ENCODE results near the gene GSG1L. TPM values are rescaled to one million over a fixed set of nuclear protein-coding genes. Genes with fewer than 3 reads are reported as not detected.

Gene GSG1L
- total RNA-seq, 1 experiment from 2014 or later = not detected

GRCh38 chr16:28064706-28065249 is 1.3 kb upstream of the GSG1L start:
- DNase-seq (ENCODE audit: low spot score) = no peak

DNA sequence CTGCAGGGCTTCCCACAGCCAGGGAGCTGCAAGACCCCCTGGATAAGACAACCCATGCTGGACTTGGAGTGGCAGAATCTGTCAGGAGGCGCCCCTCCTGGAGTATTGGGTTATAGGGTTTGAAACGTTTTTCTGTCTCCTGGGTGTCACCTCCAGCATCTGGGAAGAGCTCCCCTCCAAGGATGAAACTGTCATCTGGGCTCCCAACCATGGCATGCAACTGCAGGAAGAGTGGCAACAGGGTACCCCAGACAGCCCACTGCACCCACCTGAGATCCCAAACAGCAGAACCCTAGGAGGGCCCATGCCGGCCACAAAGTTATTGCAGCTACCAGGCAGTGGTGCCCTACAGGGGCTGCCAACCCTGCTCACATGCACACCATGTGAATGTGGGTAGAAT is 636 bp upstream of the GSG1L start:
- no peak for DNase-seq (ENCODE audit: low spot score)

- DNase-seq (ENCODE audit: low spot score) = no peak
These were observed 530 bp downstream of the GSG1L start for GRCh38 chr16:28062847-28063521.

DNA sequence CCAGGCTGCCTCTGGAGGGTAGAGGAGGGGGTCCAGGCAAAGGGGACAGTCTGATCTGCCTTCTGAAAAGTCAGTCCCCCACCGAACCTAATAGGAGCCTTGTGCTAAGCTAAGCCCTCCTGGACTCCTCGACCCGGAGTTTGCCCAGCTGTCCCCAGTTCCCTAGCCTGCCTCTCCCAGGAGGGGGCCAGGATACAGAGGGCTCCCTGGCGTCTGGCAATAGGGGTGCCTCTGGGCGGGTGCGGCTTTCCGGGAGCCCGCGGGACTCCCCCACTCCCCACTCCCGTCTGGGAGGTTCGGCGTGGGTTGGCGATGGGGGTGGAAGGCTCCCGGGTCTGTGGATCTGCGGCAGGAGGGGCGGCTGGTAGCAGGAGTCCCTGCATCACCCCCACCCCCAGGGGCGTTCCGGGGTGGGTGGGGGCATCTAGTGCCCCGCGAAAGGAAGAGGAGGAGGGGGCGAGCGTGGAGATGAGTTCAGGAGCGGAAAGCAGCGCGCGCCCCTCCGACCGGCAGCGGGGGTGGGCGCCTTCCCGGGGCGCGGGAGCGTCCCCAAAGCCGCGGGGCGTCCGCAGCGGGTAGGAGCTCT is 1.2 kb downstream of the GSG1L start:
- DNase-seq (ENCODE audit: low spot score) = no peak

DNA sequence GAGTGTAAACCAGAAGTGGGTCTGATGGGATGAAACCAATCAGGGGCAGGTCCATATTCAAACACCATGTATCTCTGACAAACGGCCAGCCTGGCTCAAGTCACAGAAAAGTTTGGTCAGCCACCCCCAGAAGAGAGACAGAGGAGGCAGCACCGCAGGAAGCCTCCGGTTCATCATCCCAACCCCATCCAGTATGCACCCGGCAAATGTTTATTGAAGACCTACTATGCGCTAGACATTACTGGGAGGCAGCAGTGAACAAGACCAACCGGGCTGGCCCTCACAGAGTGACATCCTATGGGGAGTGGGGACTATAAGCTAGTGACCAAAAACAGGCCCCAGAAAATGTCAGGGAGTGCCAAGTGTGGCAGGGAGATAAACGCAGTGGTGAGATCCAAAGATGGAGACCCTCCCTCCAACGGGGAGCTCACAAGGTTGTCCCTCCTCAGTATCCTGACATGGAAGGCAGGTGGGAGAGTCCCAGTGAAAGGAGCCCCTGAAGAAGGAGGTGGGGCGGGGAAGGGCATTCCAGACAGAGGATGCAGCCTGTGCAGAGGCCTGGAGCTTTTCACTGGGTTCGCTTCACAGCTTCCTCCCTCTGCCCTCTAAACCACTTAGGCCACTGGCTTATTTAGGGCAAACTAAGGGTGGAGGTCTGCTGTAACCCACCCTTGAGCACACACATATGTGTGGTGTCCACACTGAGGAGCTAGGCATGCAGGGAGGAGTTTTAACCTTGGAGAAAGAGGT is 2.0 kb downstream of the GSG1L start:
- no peak for DNase-seq (ENCODE audit: low spot score)

DNA sequence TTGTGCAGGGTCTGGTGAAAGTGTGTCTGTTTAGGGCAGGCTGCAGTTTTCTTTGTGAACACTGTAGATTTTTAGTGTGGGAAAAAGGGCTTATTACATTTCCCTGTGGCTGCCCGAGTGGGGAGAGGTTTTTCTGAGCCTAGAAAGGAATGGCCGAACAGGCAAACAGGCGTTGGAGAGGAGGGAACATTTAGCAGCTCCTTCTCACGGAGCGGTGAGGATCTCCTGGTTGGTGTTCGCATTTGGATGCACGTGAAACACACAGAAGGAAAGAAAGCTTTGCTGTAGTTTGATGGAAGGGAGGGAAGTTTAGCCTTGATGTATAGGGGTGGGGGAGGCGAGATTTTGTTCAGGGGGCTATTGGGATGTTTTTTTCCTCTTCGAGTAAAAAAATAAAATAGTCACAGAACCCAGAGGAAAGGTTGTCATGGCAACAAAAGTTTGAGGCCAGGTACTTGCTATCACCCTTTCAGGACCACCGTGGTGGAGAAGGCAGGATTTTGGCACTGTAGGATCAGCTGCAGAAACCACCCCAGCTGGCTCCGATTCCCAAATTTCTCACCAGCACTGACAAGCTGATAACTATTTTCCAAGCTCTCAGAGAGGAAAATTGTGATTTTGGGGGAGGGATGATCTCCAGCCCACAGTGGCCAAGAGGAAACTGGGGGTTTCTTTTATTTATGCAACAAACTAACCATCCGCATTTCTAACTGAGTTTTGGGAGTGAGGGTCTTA is 3.5 kb downstream of the GSG1L start:
- no peak for DNase-seq (ENCODE audit: low spot score)

GRCh38 chr16:28058839-28059589 is 4.5 kb downstream of the GSG1L start:
- no peak for DNase-seq (ENCODE audit: low spot score)

- no peak for DNase-seq (ENCODE audit: low spot score)
These were observed 5.6 kb downstream of the GSG1L start for GRCh38 chr16:28057949-28058348.

DNA sequence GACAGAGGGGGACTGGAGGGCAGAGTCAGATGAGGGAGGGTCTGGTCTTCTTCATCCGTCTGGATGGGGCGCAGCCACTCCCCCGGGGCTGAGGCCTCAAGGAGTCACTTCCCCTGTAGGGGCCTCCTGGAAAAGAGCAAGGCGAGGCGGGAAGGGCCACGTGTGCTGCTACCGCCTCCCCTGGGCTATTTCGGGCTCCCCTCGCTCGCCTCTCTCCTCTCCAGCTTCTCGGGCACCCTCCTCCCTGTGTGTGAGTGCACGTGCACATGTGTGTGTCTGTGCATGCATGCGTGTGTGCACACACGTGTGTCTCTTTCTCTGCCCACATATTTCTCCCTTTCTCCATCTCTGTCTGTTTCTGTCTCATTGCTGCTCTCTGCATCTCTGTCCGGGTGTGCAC is 10.1 kb downstream of the GSG1L start:
- no peak for DNase-seq (ENCODE audit: low spot score)

DNA sequence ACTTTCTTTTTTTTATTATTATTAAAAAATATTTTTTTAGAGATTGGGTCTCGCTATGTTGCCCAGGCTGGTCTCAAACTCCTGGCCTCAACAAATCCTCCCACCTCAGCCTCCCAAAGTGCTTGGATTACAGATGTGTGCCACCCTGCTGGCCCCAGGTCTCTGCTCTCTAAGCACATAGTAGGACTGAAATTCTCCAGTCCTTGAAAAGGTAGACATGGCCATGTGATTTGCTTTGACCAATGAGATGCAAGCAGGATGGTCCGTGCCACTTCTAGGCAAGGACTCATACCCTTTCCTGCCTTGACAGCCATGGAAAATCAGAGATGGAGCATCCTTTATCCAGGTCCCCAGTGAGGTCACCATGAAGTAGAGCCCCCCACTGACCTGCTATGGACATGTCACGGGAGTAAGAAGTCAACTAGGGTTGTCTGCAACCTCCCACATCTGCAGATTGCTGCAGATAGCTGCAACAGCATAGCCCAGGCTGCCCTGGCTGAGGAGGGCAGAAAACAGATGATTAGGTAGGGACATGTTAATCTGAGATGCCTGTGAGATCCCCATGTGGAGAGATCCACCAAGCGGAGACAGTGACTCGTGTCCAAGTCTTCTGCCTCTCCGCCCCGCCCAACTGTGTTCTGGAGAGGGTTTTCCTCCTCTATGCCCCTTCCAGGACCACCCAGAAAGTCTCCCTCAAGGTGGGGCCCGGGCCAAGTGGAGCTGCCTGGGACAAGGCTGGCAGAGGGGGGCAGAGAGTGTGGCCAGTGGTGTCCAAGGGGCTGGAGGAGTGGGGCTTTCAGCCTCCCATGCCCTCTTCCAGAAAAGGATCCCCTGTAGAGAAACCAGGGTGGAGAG is 11.0 kb downstream of the GSG1L start:
- DNase-seq (ENCODE audit: low spot score) = no peak

- no peak for DNase-seq (ENCODE audit: low spot score)
These were observed 12.0 kb downstream of the GSG1L start for GRCh38 chr16:28051486-28051885.

- DNase-seq (ENCODE audit: low spot score) = no peak
These were observed 20.7 kb downstream of the GSG1L start for GRCh38 chr16:28042811-28043210.

DNA sequence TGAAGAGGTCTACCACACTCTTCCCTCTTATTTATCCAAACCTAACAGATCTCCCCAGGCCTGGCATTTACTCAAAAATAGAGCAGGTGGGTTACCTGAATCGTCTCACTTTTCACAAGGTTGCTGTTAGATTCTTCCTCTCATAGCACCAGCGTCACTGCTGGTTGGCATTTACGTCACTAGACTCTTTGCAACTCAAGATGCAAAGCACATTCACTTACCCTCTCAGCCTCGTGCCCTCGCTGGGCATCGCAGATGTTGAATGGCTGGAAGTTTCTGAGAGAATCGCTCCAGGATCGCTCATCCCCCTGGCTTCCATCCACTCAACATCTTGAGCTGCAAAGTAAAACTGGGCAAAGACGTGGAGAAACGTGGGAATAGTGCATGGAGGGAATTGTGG is 21.9 kb downstream of the GSG1L start:
- DNase-seq (ENCODE audit: low spot score) = no peak

DNA sequence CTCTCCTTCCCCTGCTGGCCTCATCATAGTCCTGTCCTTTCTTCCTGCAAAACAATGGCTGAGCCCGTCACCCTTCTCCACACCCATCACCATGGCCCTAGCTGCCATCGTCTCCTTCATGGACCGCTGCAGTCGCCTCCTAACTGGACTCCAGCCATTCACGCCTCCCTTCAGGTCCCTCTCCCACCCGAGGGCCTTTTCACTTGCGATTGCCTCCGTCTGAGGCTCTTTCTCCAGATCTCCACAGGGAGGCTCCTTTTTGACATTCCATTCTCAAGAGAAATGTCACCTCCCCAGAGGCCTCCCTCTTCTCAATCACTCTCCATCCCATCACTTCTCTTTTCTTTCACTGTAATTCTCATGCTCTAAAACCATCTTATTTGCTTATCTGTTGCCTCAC is 23.5 kb downstream of the GSG1L start:
- DNase-seq (ENCODE audit: low spot score) = no peak

DNA sequence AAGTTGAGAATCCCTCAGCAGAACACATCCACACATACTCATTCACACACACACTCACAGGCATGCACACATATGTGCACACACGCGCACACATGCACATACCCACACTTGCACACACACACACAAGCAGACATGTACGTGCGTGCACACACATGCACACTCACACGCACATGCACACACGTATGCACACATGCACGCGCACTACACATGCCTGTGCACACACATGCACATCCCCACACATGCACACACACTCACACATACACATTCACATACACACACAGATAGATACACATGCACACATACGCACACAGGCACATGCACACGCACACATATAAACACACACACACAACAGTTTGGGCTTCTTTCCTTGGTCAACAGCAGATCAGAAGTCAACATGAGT is 24.0 kb downstream of the GSG1L start:
- DNase-seq (ENCODE audit: low spot score) = no peak

DNA sequence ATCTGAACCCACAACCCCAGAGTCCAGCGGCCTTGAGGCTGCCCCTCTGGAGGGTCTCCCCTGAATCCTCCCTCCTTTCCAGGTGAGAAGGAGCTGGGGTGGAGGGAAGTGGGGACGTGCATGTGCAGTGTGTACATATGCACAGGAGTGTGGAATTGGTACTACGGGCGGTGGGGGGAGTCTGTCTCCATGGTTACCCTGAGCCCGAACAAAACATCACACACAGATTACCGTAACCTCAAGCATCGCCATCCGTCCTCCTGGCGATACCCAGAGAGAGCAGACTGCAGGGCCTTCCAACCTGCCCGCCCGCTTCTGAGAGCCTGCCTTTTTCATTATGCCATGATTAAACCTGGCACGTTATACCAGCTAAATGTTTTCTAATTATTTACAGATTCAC is 25.1 kb downstream of the GSG1L start:
- DNase-seq (ENCODE audit: low spot score) = no peak

DNA sequence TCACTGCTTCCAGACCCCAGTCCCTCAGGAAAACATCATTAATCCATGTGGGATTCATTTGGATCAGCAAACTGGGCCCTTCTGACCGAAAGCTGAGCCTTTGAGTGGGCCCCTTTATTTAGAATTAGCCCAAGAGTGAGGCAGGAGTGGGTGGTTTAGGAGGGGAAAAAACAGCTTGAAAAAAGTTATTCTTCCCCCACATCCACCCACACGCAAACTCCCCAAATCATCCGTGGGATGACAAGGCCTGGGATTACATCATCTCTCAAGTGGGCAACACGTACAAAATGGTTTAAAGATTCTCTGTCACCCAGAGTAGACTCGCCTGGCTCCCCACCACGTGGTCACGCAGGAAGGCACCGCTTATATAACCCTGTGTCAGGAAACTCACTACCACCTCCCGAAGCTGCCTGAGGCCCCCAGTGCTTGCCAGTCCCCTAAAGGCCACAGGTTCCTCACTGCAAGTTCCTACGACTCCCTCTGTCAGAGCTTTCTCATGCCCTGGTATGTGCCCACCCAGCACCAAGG is 27.6 kb downstream of the GSG1L start:
- no peak for DNase-seq (ENCODE audit: low spot score)

GRCh38 chr16:28033870-28034269 is 29.6 kb downstream of the GSG1L start:
- DNase-seq (ENCODE audit: low spot score) = no peak

- DNase-seq (ENCODE audit: low spot score) = no peak
These were observed 34.0 kb downstream of the GSG1L start for GRCh38 chr16:28029387-28030002.

DNA sequence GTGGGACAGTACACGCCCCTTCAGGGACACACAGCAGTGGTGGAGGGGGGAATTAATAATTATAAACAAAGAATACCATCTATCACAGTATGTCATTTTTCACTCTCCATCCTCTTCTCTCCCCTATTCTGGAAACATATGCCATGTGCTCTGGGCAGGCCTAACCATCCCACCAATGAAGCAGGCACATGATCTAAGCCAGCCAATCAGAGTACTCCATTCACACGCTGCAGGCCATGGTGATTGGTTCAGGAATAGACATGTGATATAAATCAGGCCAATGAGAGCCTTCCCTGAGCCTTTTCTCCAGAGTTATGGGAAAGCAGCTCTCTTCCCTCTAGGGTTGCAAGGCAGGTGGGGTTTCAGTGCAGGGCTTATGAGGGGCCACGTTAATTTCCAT is 36.5 kb downstream of the GSG1L start:
- DNase-seq (ENCODE audit: low spot score) = no peak

Measured in HT-29 (cell line).